ENCODE data around the gene AAMDC.

The AAMDC gene

GRCh38 chr11:77789061-77789730 is 31.7 kb upstream of the AAMDC start:
- no peak for TF ChIP-seq CREB1 (IDR thresholded peaks at IDR 0.05; ENCODE audit: low read depth)
- no peak for TF ChIP-seq USF1 (IDR thresholded peaks at IDR 0.05)
- no peak for TF ChIP-seq TAF1 (IDR thresholded peaks at IDR 0.05; ENCODE audit: low read depth)
- TF ChIP-seq RAD21 (IDR thresholded peaks at IDR 0.05; ENCODE audit: low read depth), result no peak
- TF ChIP-seq CEBPB (IDR thresholded peaks at IDR 0.05), result no peak
- no peak for TF ChIP-seq MAX (IDR thresholded peaks at IDR 0.05)
- TF ChIP-seq TCF12 (IDR thresholded peaks at IDR 0.05; ENCODE audit: low read depth), result no peak
- TF ChIP-seq EP300 (IDR thresholded peaks at IDR 0.05; ENCODE audit: borderline replicate concordance), result no peak

- TF ChIP-seq FOXM1 (IDR thresholded peaks at IDR 0.05; ENCODE audit: borderline replicate concordance, low read depth) (no peak), USF1 (IDR thresholded peaks at IDR 0.05) (no peak), NFIC (IDR thresholded peaks at IDR 0.05) (no peak), TAF1 (IDR thresholded peaks at IDR 0.05; ENCODE audit: low read depth) (no peak), ZBTB7A (IDR thresholded peaks at IDR 0.05; ENCODE audit: low read depth) (no peak), TEAD4 (IDR thresholded peaks at IDR 0.05) (no peak), REST (IDR thresholded peaks at IDR 0.05; ENCODE audit: low read depth) (no peak), RAD21 (IDR thresholded peaks at IDR 0.05; ENCODE audit: low read depth) (no peak), EGR1 (IDR thresholded peaks at IDR 0.05) (no peak), CEBPB (IDR thresholded peaks at IDR 0.05) (no peak), TCF12 (IDR thresholded peaks at IDR 0.05; ENCODE audit: low read depth) (no peak), EP300 (IDR thresholded peaks at IDR 0.05; ENCODE audit: borderline replicate concordance) (no peak), MAX (IDR thresholded peaks at IDR 0.05) (no peak), YY1 (IDR thresholded peaks at IDR 0.05; ENCODE audit: low read depth) (no peak), CREB1 (IDR thresholded peaks at IDR 0.05; ENCODE audit: low read depth) (no peak)
These were observed 31.0 kb upstream of the AAMDC start for GRCh38 chr11:77789731-77790476.

- TF ChIP-seq MAX (IDR thresholded peaks at IDR 0.05) (no peak), CREB1 (IDR thresholded peaks at IDR 0.05; ENCODE audit: low read depth) (no peak), YY1 (IDR thresholded peaks at IDR 0.05; ENCODE audit: low read depth) (no peak)
These were observed 29.6 kb upstream of the AAMDC start for GRCh38 chr11:77791301-77791700.

- TF ChIP-seq EGR1 (IDR thresholded peaks at IDR 0.05) (no peak), MAX (IDR thresholded peaks at IDR 0.05) (no peak), EP300 (IDR thresholded peaks at IDR 0.05; ENCODE audit: borderline replicate concordance) (no peak), RAD21 (IDR thresholded peaks at IDR 0.05; ENCODE audit: low read depth) (no peak), USF1 (IDR thresholded peaks at IDR 0.05) (no peak), CREB1 (IDR thresholded peaks at IDR 0.05; ENCODE audit: low read depth) (no peak), TEAD4 (IDR thresholded peaks at IDR 0.05) (no peak), REST (IDR thresholded peaks at IDR 0.05; ENCODE audit: low read depth) (no peak), TCF12 (IDR thresholded peaks at IDR 0.05; ENCODE audit: low read depth) (no peak), YY1 (IDR thresholded peaks at IDR 0.05; ENCODE audit: low read depth) (no peak), NFIC (IDR thresholded peaks at IDR 0.05) (no peak), FOXM1 (IDR thresholded peaks at IDR 0.05; ENCODE audit: borderline replicate concordance, low read depth) (no peak), ZBTB7A (IDR thresholded peaks at IDR 0.05; ENCODE audit: low read depth) (no peak), CEBPB (IDR thresholded peaks at IDR 0.05) (no peak), TAF1 (IDR thresholded peaks at IDR 0.05; ENCODE audit: low read depth) (no peak)
These were observed 27.0 kb upstream of the AAMDC start for GRCh38 chr11:77793972-77794371.
